HG02973 (cell line): ENCODE measurements around the gene SFI1.
A peak's percentile ranks its signal among the peaks of the same experiment; 100 is the strongest.
"Not testable (repeated sequence)": the region's sequence is repeated elsewhere in the genome, so short reads cannot be mapped to it uniquely, and the experiment has no call there.

Experiments used
- ATAC-seq: cut with Tn5 transposase; IDR thresholded peaks from one replicate; pipeline ENCODE4 v1.9.1; 2021; ENCODE audit warnings: moderate library complexity; ENCODE audit not compliant: unreplicated experiment

Gene SFI1

GRCh38 chr22:31490496-31490925, 5.8 kb upstream of the SFI1 start:
- peak; percentile 55 for ATAC-seq

GRCh38 chr22:31491218-31491962, 4.9 kb upstream of the SFI1 start:
- ATAC-seq = no peak

GRCh38 chr22:31492151-31492550, 4.2 kb upstream of the SFI1 start:
- ATAC-seq = no peak

GRCh38 chr22:31493355-31493754, 3.0 kb upstream of the SFI1 start:
- not testable (repeated sequence) for ATAC-seq

- no peak for ATAC-seq
These were observed 993 bp upstream of the SFI1 start for GRCh38 chr22:31495343-31495742.

GRCh38 chr22:31496735-31497146, 405 bp downstream of the SFI1 start:
- ATAC-seq = peak; percentile 3

- no peak for ATAC-seq
These were observed 1.0 kb downstream of the SFI1 start for GRCh38 chr22:31497148-31497938.

- ATAC-seq = no peak
These were observed 5.4 kb downstream of the SFI1 start for GRCh38 chr22:31501738-31502137.

- no peak for ATAC-seq
These were observed 7.1 kb downstream of the SFI1 start for GRCh38 chr22:31503211-31503964.

- ATAC-seq = no peak
These were observed 7.9 kb downstream of the SFI1 start for GRCh38 chr22:31504282-31504681.

GRCh38 chr22:31507517-31507916, 11.2 kb downstream of the SFI1 start:
- ATAC-seq = not testable (repeated sequence)

GRCh38 chr22:31508536-31508935, 12.2 kb downstream of the SFI1 start:
- no peak for ATAC-seq

GRCh38 chr22:31509061-31509762, 12.9 kb downstream of the SFI1 start:
- no peak for ATAC-seq

- ATAC-seq = no peak
These were observed 23.7 kb downstream of the SFI1 start for GRCh38 chr22:31520051-31520450.

GRCh38 chr22:31524132-31524531, 27.8 kb downstream of the SFI1 start:
- not testable (repeated sequence) for ATAC-seq

GRCh38 chr22:31526270-31526669, 29.9 kb downstream of the SFI1 start:
- no peak for ATAC-seq

- ATAC-seq = no peak
These were observed 34.5 kb downstream of the SFI1 start for GRCh38 chr22:31530823-31531195.

GRCh38 chr22:31532060-31532459, 35.7 kb downstream of the SFI1 start:
- ATAC-seq = no peak

- ATAC-seq = no peak
These were observed 37.0 kb downstream of the SFI1 start for GRCh38 chr22:31533374-31533773.

- ATAC-seq = peak; percentile 50
These were observed 40.7 kb downstream of the SFI1 start for GRCh38 chr22:31537019-31537535.

- no peak for ATAC-seq
These were observed 42.5 kb downstream of the SFI1 start for GRCh38 chr22:31538815-31539214.
